ENCODE results near the gene P2RX2.
A peak's percentile ranks its signal among the peaks of the same experiment; 100 is the strongest.

The P2RX2 gene

GRCh38 chr12:132582582-132583410, 35.8 kb upstream of the P2RX2 start:
- H3K36me3 ChIP-seq (ENCODE audit: control insufficient read depth, insufficient read depth, low read length), result no peaks in the 10 kb centered on the region
- peaks cover 73% of the 10 kb centered on the region for H3K27me3 ChIP-seq (ENCODE audit: control insufficient read depth, insufficient read depth, low read length, poor library complexity, severe bottlenecking)
- H3K4me1 ChIP-seq (ENCODE audit: control insufficient read depth, insufficient read depth, low read length), result peaks cover 13% of the 10 kb centered on the region
- H3K27ac ChIP-seq (ENCODE audit: insufficient read depth, low read depth, low read length, poor library complexity, severe bottlenecking), result no peak overlapping the region
- H3K4me3 ChIP-seq (ENCODE audit: insufficient read depth, low read depth, low read length), result no peak overlapping the region
- 3 to 4% methylated on average over 89 of the region's 89 CpGs for WGBS, 2 experiments
- H3K9me3 ChIP-seq (ENCODE audit: control insufficient read depth, low read length), result no peaks in the 10 kb centered on the region

GRCh38 chr12:132583411-132583710, 35.2 kb upstream of the P2RX2 start:
- peaks cover 13% of the 10 kb centered on the region for H3K4me1 ChIP-seq (ENCODE audit: control insufficient read depth, insufficient read depth, low read length)
- WGBS, 2 experiments, result 1% methylated on average over 50 of the region's 50 CpGs
- H3K27me3 ChIP-seq (ENCODE audit: control insufficient read depth, insufficient read depth, low read length, poor library complexity, severe bottlenecking), result peaks cover 79% of the 10 kb centered on the region
- no peak overlapping the region for H3K27ac ChIP-seq (ENCODE audit: insufficient read depth, low read depth, low read length, poor library complexity, severe bottlenecking)
- no peaks in the 10 kb centered on the region for H3K9me3 ChIP-seq (ENCODE audit: control insufficient read depth, low read length)
- H3K4me3 ChIP-seq (ENCODE audit: insufficient read depth, low read depth, low read length), result peak overlapping the region; percentile 22
- H3K36me3 ChIP-seq (ENCODE audit: control insufficient read depth, insufficient read depth, low read length), result no peaks in the 10 kb centered on the region

GRCh38 chr12:132583736-132584135, 34.8 kb upstream of the P2RX2 start:
- Histone ChIP-seq H3K4me1 (ENCODE audit: control insufficient read depth, insufficient read depth, low read length) (peaks cover 13% of the 10 kb centered on the region), H3K27ac (ENCODE audit: insufficient read depth, low read depth, low read length, poor library complexity, severe bottlenecking) (no peak overlapping the region), H3K27me3 (ENCODE audit: control insufficient read depth, insufficient read depth, low read length, poor library complexity, severe bottlenecking) (peaks cover 83% of the 10 kb centered on the region), H3K9me3 (ENCODE audit: control insufficient read depth, low read length) (no peaks in the 10 kb centered on the region), H3K36me3 (ENCODE audit: control insufficient read depth, insufficient read depth, low read length) (no peaks in the 10 kb centered on the region), H3K4me3 (ENCODE audit: insufficient read depth, low read depth, low read length) (peak overlapping the region; percentile 22)
- WGBS, 2 experiments, result 1 to 2% methylated on average over 29 of the region's 29 CpGs

- Histone ChIP-seq H3K4me3 (ENCODE audit: insufficient read depth, low read depth, low read length) (no peak overlapping the region), H3K36me3 (ENCODE audit: control insufficient read depth, insufficient read depth, low read length) (no peaks in the 10 kb centered on the region), H3K27ac (ENCODE audit: insufficient read depth, low read depth, low read length, poor library complexity, severe bottlenecking) (no peak overlapping the region), H3K4me1 (ENCODE audit: control insufficient read depth, insufficient read depth, low read length) (peaks cover 13% of the 10 kb centered on the region), H3K27me3 (ENCODE audit: control insufficient read depth, insufficient read depth, low read length, poor library complexity, severe bottlenecking) (peaks cover 90% of the 10 kb centered on the region), H3K9me3 (ENCODE audit: control insufficient read depth, low read length) (no peaks in the 10 kb centered on the region)
- 43 to 45% methylated on average over 14 of the region's 14 CpGs for WGBS, 2 experiments
Measured at GRCh38 chr12:132584429-132584828, 34.1 kb upstream of the P2RX2 start.

- Histone ChIP-seq H3K27me3 (ENCODE audit: control insufficient read depth, insufficient read depth, low read length, poor library complexity, severe bottlenecking) (peaks cover 97% of the 10 kb centered on the region), H3K36me3 (ENCODE audit: control insufficient read depth, insufficient read depth, low read length) (no peaks in the 10 kb centered on the region), H3K9me3 (ENCODE audit: control insufficient read depth, low read length) (no peaks in the 10 kb centered on the region), H3K4me3 (ENCODE audit: insufficient read depth, low read depth, low read length) (no peak overlapping the region), H3K4me1 (ENCODE audit: control insufficient read depth, insufficient read depth, low read length) (peaks cover 13% of the 10 kb centered on the region), H3K27ac (ENCODE audit: insufficient read depth, low read depth, low read length, poor library complexity, severe bottlenecking) (no peak overlapping the region)
- 80 to 82% methylated on average over 24 of the region's 24 CpGs for WGBS, 2 experiments
Measured at GRCh38 chr12:132585177-132585576, 33.4 kb upstream of the P2RX2 start.

GRCh38 chr12:132586929-132587328, 31.6 kb upstream of the P2RX2 start:
- WGBS, 2 experiments, result 93 to 94% methylated on average over 18 of the region's 18 CpGs
- Histone ChIP-seq H3K9me3 (ENCODE audit: control insufficient read depth, low read length) (no peaks in the 10 kb centered on the region), H3K27ac (ENCODE audit: insufficient read depth, low read depth, low read length, poor library complexity, severe bottlenecking) (no peak overlapping the region), H3K4me3 (ENCODE audit: insufficient read depth, low read depth, low read length) (no peak overlapping the region), H3K4me1 (ENCODE audit: control insufficient read depth, insufficient read depth, low read length) (peaks cover 13% of the 10 kb centered on the region), H3K36me3 (ENCODE audit: control insufficient read depth, insufficient read depth, low read length) (no peaks in the 10 kb centered on the region), H3K27me3 (ENCODE audit: control insufficient read depth, insufficient read depth, low read length, poor library complexity, severe bottlenecking) (peaks cover 100% of the 10 kb centered on the region)

- peaks cover 7% of the 10 kb centered on the region for H3K4me1 ChIP-seq (ENCODE audit: control insufficient read depth, insufficient read depth, low read length)
- H3K9me3 ChIP-seq (ENCODE audit: control insufficient read depth, low read length), result no peaks in the 10 kb centered on the region
- H3K27me3 ChIP-seq (ENCODE audit: control insufficient read depth, insufficient read depth, low read length, poor library complexity, severe bottlenecking), result peaks cover 99% of the 10 kb centered on the region
- no peaks in the 10 kb centered on the region for H3K36me3 ChIP-seq (ENCODE audit: control insufficient read depth, insufficient read depth, low read length)
- no peak overlapping the region for H3K4me3 ChIP-seq (ENCODE audit: insufficient read depth, low read depth, low read length)
- 70 to 78% methylated on average over 3 of the region's 3 CpGs for WGBS, 2 experiments
- no peak overlapping the region for H3K27ac ChIP-seq (ENCODE audit: insufficient read depth, low read depth, low read length, poor library complexity, severe bottlenecking)
Measured at GRCh38 chr12:132587781-132588180, 30.8 kb upstream of the P2RX2 start.

- 74 to 75% methylated on average over 6 of the region's 6 CpGs for WGBS, 2 experiments
- no peaks in the 10 kb centered on the region for H3K36me3 ChIP-seq (ENCODE audit: control insufficient read depth, insufficient read depth, low read length)
- peaks cover 99% of the 10 kb centered on the region for H3K27me3 ChIP-seq (ENCODE audit: control insufficient read depth, insufficient read depth, low read length, poor library complexity, severe bottlenecking)
- H3K27ac ChIP-seq (ENCODE audit: insufficient read depth, low read depth, low read length, poor library complexity, severe bottlenecking), result no peak overlapping the region
- H3K9me3 ChIP-seq (ENCODE audit: control insufficient read depth, low read length), result no peaks in the 10 kb centered on the region
- H3K4me1 ChIP-seq (ENCODE audit: control insufficient read depth, insufficient read depth, low read length), result peaks cover 6% of the 10 kb centered on the region
- no peak overlapping the region for H3K4me3 ChIP-seq (ENCODE audit: insufficient read depth, low read depth, low read length)
Measured at GRCh38 chr12:132588319-132588718, 30.3 kb upstream of the P2RX2 start.

- 86 to 89% methylated on average over 19 of the region's 19 CpGs for WGBS, 2 experiments
- peaks cover 99% of the 10 kb centered on the region for H3K27me3 ChIP-seq (ENCODE audit: control insufficient read depth, insufficient read depth, low read length, poor library complexity, severe bottlenecking)
- no peaks in the 10 kb centered on the region for H3K9me3 ChIP-seq (ENCODE audit: control insufficient read depth, low read length)
- H3K27ac ChIP-seq (ENCODE audit: insufficient read depth, low read depth, low read length, poor library complexity, severe bottlenecking), result no peak overlapping the region
- peaks cover under 1% of the 10 kb centered on the region for H3K4me1 ChIP-seq (ENCODE audit: control insufficient read depth, insufficient read depth, low read length)
- H3K4me3 ChIP-seq (ENCODE audit: insufficient read depth, low read depth, low read length), result no peak overlapping the region
- H3K36me3 ChIP-seq (ENCODE audit: control insufficient read depth, insufficient read depth, low read length), result no peaks in the 10 kb centered on the region
Measured at GRCh38 chr12:132588821-132589669, 29.5 kb upstream of the P2RX2 start.
